ENCODE measurements around the gene TTLL10.

The TTLL10 gene

GRCh38 chr1:1132042-1132950 lies 41.4 kb upstream of the TTLL10 start:
- Histone ChIP-seq H3K36me3 (ENCODE audit: control insufficient read depth, insufficient read depth, low read length, severe bottlenecking) (no peaks in the 10 kb centered on the region), H3K9me3 (ENCODE audit: control insufficient read depth, low read length) (no peaks in the 10 kb centered on the region), H3K9ac (ENCODE audit: low read length) (no peak overlapping the region), H3K27me3 (replicated peaks; ENCODE audit: control insufficient read depth, insufficient read depth, low read length) (peaks cover 19% of the 10 kb centered on the region), H3K4me1 (ENCODE audit: control insufficient read depth, insufficient read depth, low read length) (no peaks in the 10 kb centered on the region), H3K4me3 (ENCODE audit: low read length) (no peak overlapping the region)
- no peak for DNase-seq (ENCODE audit: low read depth)

- H3K4me1 ChIP-seq (ENCODE audit: control insufficient read depth, insufficient read depth, low read length), result no peaks in the 10 kb centered on the region
- no peak overlapping the region for H3K4me3 ChIP-seq (ENCODE audit: low read length)
- H3K9me3 ChIP-seq (ENCODE audit: control insufficient read depth, low read length), result no peaks in the 10 kb centered on the region
- DNase-seq (ENCODE audit: low read depth), result no peak
- H3K27me3 ChIP-seq (replicated peaks; ENCODE audit: control insufficient read depth, insufficient read depth, low read length), result peaks cover 22% of the 10 kb centered on the region
- no peak overlapping the region for H3K9ac ChIP-seq (ENCODE audit: low read length)
- no peaks in the 10 kb centered on the region for H3K36me3 ChIP-seq (ENCODE audit: control insufficient read depth, insufficient read depth, low read length, severe bottlenecking)
Measured at GRCh38 chr1:1132956-1133750, 40.5 kb upstream of the TTLL10 start.

- H3K36me3 ChIP-seq (ENCODE audit: control insufficient read depth, insufficient read depth, low read length, severe bottlenecking), result no peaks in the 10 kb centered on the region
- peaks cover 18% of the 10 kb centered on the region for H3K27me3 ChIP-seq (replicated peaks; ENCODE audit: control insufficient read depth, insufficient read depth, low read length)
- DNase-seq (ENCODE audit: low read depth), result no peak
- H3K4me3 ChIP-seq (ENCODE audit: low read length), result no peak overlapping the region
- H3K9ac ChIP-seq (ENCODE audit: low read length), result no peak overlapping the region
- no peaks in the 10 kb centered on the region for H3K9me3 ChIP-seq (ENCODE audit: control insufficient read depth, low read length)
- H3K4me1 ChIP-seq (ENCODE audit: control insufficient read depth, insufficient read depth, low read length), result no peaks in the 10 kb centered on the region
Measured at GRCh38 chr1:1134300-1134970, 39.2 kb upstream of the TTLL10 start.

GRCh38 chr1:1135339-1136136 lies 38.1 kb upstream of the TTLL10 start:
- Histone ChIP-seq H3K9me3 (ENCODE audit: control insufficient read depth, low read length) (no peaks in the 10 kb centered on the region), H3K9ac (ENCODE audit: low read length) (no peak overlapping the region), H3K27me3 (replicated peaks; ENCODE audit: control insufficient read depth, insufficient read depth, low read length) (peaks cover 16% of the 10 kb centered on the region), H3K4me3 (ENCODE audit: low read length) (no peak overlapping the region), H3K4me1 (ENCODE audit: control insufficient read depth, insufficient read depth, low read length) (no peaks in the 10 kb centered on the region), H3K36me3 (ENCODE audit: control insufficient read depth, insufficient read depth, low read length, severe bottlenecking) (no peaks in the 10 kb centered on the region)
- no peak for DNase-seq (ENCODE audit: low read depth)

- H3K4me3 ChIP-seq (ENCODE audit: low read length), result no peak overlapping the region
- H3K4me1 ChIP-seq (ENCODE audit: control insufficient read depth, insufficient read depth, low read length), result no peaks in the 10 kb centered on the region
- peaks cover 17% of the 10 kb centered on the region for H3K27me3 ChIP-seq (replicated peaks; ENCODE audit: control insufficient read depth, insufficient read depth, low read length)
- no peak for DNase-seq (ENCODE audit: low read depth)
- H3K36me3 ChIP-seq (ENCODE audit: control insufficient read depth, insufficient read depth, low read length, severe bottlenecking), result no peaks in the 10 kb centered on the region
- H3K9ac ChIP-seq (ENCODE audit: low read length), result no peak overlapping the region
- no peaks in the 10 kb centered on the region for H3K9me3 ChIP-seq (ENCODE audit: control insufficient read depth, low read length)
Measured at GRCh38 chr1:1136547-1137230, 37.0 kb upstream of the TTLL10 start.

- H3K27me3 ChIP-seq (replicated peaks; ENCODE audit: control insufficient read depth, insufficient read depth, low read length), result peaks cover 11% of the 10 kb centered on the region
- no peaks in the 10 kb centered on the region for H3K9me3 ChIP-seq (ENCODE audit: control insufficient read depth, low read length)
- H3K9ac ChIP-seq (ENCODE audit: low read length), result no peak overlapping the region
- no peak for DNase-seq (ENCODE audit: low read depth)
- H3K36me3 ChIP-seq (ENCODE audit: control insufficient read depth, insufficient read depth, low read length, severe bottlenecking), result no peaks in the 10 kb centered on the region
- no peak overlapping the region for H3K4me3 ChIP-seq (ENCODE audit: low read length)
- H3K4me1 ChIP-seq (ENCODE audit: control insufficient read depth, insufficient read depth, low read length), result no peaks in the 10 kb centered on the region
Measured at GRCh38 chr1:1137256-1138045, 36.2 kb upstream of the TTLL10 start.

GRCh38 chr1:1140673-1141072 lies 33.0 kb upstream of the TTLL10 start:
- Histone ChIP-seq H3K27me3 (replicated peaks; ENCODE audit: control insufficient read depth, insufficient read depth, low read length) (peaks cover 15% of the 10 kb centered on the region), H3K9me3 (ENCODE audit: control insufficient read depth, low read length) (no peaks in the 10 kb centered on the region), H3K4me3 (ENCODE audit: low read length) (no peak overlapping the region), H3K4me1 (ENCODE audit: control insufficient read depth, insufficient read depth, low read length) (no peaks in the 10 kb centered on the region), H3K36me3 (ENCODE audit: control insufficient read depth, insufficient read depth, low read length, severe bottlenecking) (no peaks in the 10 kb centered on the region), H3K9ac (ENCODE audit: low read length) (no peak overlapping the region)
- no peak for DNase-seq (ENCODE audit: low read depth)

GRCh38 chr1:1141244-1141910 lies 32.3 kb upstream of the TTLL10 start:
- no peak overlapping the region for H3K4me3 ChIP-seq (ENCODE audit: low read length)
- no peaks in the 10 kb centered on the region for H3K36me3 ChIP-seq (ENCODE audit: control insufficient read depth, insufficient read depth, low read length, severe bottlenecking)
- no peak for DNase-seq (ENCODE audit: low read depth)
- no peaks in the 10 kb centered on the region for H3K4me1 ChIP-seq (ENCODE audit: control insufficient read depth, insufficient read depth, low read length)
- H3K9ac ChIP-seq (ENCODE audit: low read length), result no peak overlapping the region
- no peaks in the 10 kb centered on the region for H3K9me3 ChIP-seq (ENCODE audit: control insufficient read depth, low read length)
- H3K27me3 ChIP-seq (replicated peaks; ENCODE audit: control insufficient read depth, insufficient read depth, low read length), result peaks cover 14% of the 10 kb centered on the region

GRCh38 chr1:1141911-1142250 lies 31.8 kb upstream of the TTLL10 start:
- Histone ChIP-seq H3K4me3 (ENCODE audit: low read length) (no peak overlapping the region), H3K36me3 (ENCODE audit: control insufficient read depth, insufficient read depth, low read length, severe bottlenecking) (no peaks in the 10 kb centered on the region), H3K9ac (ENCODE audit: low read length) (no peak overlapping the region), H3K27me3 (replicated peaks; ENCODE audit: control insufficient read depth, insufficient read depth, low read length) (peaks cover 11% of the 10 kb centered on the region), H3K4me1 (ENCODE audit: control insufficient read depth, insufficient read depth, low read length) (no peaks in the 10 kb centered on the region), H3K9me3 (ENCODE audit: control insufficient read depth, low read length) (no peaks in the 10 kb centered on the region)
- DNase-seq (ENCODE audit: low read depth), result no peak
